Ishikawa (cell line): ENCODE results near the gene IL18BP.

ENCODE experiments used
- CEBPB ChIP-seq: IDR thresholded peaks from 2 replicates; pipeline ENCODE4 v1.6.1; 2012
- CREB1 ChIP-seq: IDR thresholded peaks from 2 replicates; pipeline ENCODE4 v1.6.1; 2012; ENCODE audit warnings: low read depth
- EGR1 ChIP-seq: IDR thresholded peaks from 2 replicates; pipeline ENCODE4 v1.6.1; 2012
- EP300 ChIP-seq: IDR thresholded peaks from 2 replicates; pipeline ENCODE4 v1.6.1; 2012; ENCODE audit warnings: borderline replicate concordance
- FOXM1 ChIP-seq: IDR thresholded peaks from 2 replicates; pipeline ENCODE4 v1.6.1; 2012; ENCODE audit warnings: low read depth, borderline replicate concordance
- MAX ChIP-seq: IDR thresholded peaks from 2 replicates; pipeline ENCODE4 v1.6.1; 2012
- NFIC ChIP-seq: IDR thresholded peaks from 2 replicates; pipeline ENCODE4 v1.6.1; 2012
- RAD21 ChIP-seq: IDR thresholded peaks from 2 replicates; pipeline ENCODE4 v1.6.1; 2012; ENCODE audit warnings: low read depth
- TAF1 ChIP-seq: IDR thresholded peaks from 2 replicates; pipeline ENCODE4 v1.6.1; 2012; ENCODE audit warnings: low read depth, mild to moderate bottlenecking
- TCF12 ChIP-seq: IDR thresholded peaks from 2 replicates; pipeline ENCODE4 v1.6.1; 2012; ENCODE audit warnings: low read depth
- TEAD4 ChIP-seq: IDR thresholded peaks from 2 replicates; pipeline ENCODE4 v1.6.1; 2012
- YY1 ChIP-seq: IDR thresholded peaks from 2 replicates; pipeline ENCODE4 v1.6.1; 2012; ENCODE audit warnings: low read depth
- ZBTB7A ChIP-seq: IDR thresholded peaks from 2 replicates; pipeline ENCODE4 v1.6.1; 2012; ENCODE audit warnings: low read depth
- TF ChIP-seq, protein P1 (sequence below): IDR thresholded peaks from 2 replicates; pipeline ENCODE4 v1.6.1; 2012
- TF ChIP-seq, protein P2 (sequence below): IDR thresholded peaks from 2 replicates; pipeline ENCODE4 v1.6.1; 2012; ENCODE audit warnings: low read depth, mild to moderate bottlenecking

Gene IL18BP

GRCh38 chr11:71986131-71986530, 12.6 kb upstream of the IL18BP start:
- no peak for TF ChIP-seq NFIC
- no peak for TF ChIP-seq EGR1
- TF ChIP-seq, protein P1, sequence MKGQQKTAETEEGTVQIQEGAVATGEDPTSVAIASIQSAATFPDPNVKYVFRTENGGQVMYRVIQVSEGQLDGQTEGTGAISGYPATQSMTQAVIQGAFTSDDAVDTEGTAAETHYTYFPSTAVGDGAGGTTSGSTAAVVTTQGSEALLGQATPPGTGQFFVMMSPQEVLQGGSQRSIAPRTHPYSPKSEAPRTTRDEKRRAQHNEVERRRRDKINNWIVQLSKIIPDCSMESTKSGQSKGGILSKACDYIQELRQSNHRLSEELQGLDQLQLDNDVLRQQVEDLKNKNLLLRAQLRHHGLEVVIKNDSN: no peak
- TF ChIP-seq FOXM1: no peak
- no peak for TF ChIP-seq YY1
- no peak for TF ChIP-seq CREB1
- TF ChIP-seq ZBTB7A: no peak
- TF ChIP-seq, protein P2, sequence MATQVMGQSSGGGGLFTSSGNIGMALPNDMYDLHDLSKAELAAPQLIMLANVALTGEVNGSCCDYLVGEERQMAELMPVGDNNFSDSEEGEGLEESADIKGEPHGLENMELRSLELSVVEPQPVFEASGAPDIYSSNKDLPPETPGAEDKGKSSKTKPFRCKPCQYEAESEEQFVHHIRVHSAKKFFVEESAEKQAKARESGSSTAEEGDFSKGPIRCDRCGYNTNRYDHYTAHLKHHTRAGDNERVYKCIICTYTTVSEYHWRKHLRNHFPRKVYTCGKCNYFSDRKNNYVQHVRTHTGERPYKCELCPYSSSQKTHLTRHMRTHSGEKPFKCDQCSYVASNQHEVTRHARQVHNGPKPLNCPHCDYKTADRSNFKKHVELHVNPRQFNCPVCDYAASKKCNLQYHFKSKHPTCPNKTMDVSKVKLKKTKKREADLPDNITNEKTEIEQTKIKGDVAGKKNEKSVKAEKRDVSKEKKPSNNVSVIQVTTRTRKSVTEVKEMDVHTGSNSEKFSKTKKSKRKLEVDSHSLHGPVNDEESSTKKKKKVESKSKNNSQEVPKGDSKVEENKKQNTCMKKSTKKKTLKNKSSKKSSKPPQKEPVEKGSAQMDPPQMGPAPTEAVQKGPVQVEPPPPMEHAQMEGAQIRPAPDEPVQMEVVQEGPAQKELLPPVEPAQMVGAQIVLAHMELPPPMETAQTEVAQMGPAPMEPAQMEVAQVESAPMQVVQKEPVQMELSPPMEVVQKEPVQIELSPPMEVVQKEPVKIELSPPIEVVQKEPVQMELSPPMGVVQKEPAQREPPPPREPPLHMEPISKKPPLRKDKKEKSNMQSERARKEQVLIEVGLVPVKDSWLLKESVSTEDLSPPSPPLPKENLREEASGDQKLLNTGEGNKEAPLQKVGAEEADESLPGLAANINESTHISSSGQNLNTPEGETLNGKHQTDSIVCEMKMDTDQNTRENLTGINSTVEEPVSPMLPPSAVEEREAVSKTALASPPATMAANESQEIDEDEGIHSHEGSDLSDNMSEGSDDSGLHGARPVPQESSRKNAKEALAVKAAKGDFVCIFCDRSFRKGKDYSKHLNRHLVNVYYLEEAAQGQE: no peak
- TF ChIP-seq RAD21: no peak
- TF ChIP-seq MAX: no peak
- no peak for TF ChIP-seq TCF12
- TF ChIP-seq CEBPB: no peak
- no peak for TF ChIP-seq TAF1
- TF ChIP-seq TEAD4: no peak
- TF ChIP-seq EP300: no peak

DNA sequence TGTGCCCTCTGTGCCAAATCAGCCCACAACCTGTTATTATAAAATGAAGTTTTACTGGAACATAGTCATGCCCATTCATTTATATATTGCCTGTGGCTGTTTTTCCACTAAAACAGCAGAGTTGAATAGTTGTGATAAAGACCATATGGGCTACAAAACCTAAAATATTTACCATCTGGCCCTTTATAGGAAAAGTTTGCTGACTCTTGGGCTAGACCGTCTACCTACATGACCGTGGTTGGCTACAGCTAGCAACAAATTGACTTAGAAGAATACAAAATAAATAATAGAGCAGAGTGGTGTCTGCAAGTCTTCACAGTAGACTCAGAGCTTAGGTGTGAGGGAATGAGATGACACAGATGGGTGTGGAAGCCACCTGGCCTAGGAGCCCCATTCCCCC, 11.2 kb upstream of the IL18BP start:
- TF ChIP-seq RAD21 (no peak), TAF1 (no peak), CREB1 (no peak), CEBPB (no peak), EGR1 (no peak), FOXM1 (no peak), MAX (no peak), EP300 (no peak), YY1 (no peak), NFIC (no peak), TEAD4 (no peak), TCF12 (no peak), ZBTB7A (no peak)
- TF ChIP-seq, protein P2: no peak
- TF ChIP-seq, protein P1: no peak

DNA sequence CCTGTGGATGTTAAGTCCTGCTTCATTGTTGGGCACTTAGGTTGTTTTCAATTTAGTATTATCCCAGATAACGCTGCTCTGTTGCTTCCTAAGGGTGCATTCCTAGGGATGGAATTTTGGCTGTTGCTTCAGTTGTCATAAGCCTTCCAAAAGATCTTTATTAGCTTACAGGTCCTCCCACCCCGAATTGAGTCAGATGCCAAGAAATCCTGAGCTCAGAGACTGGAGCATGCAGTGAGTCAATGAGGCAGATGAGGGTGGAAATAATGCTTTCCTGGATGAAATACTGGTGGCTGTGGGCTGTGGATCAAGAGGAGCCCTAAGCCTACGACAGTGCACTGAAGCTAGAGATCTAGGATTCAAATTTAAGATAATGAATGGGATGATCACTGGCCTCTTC, 10.7 kb upstream of the IL18BP start:
- TF ChIP-seq EP300 (no peak), EGR1 (no peak), TAF1 (no peak), TCF12 (no peak), YY1 (no peak), CREB1 (no peak), FOXM1 (no peak), RAD21 (no peak), ZBTB7A (no peak), NFIC (no peak), MAX (no peak), TEAD4 (no peak), CEBPB (no peak)
- TF ChIP-seq, protein P1: no peak
- TF ChIP-seq, protein P2: no peak
